Renal cortex interstitium (tissue), 15 donors: ENCODE data around the gene CSNK1A1. TPM values are rescaled to one million over a fixed set of nuclear protein-coding genes. Genes with fewer than 3 reads are reported as not detected.
"Not testable (repeated sequence)": the region's sequence is repeated elsewhere in the genome, so short reads cannot be mapped to it uniquely, and the experiment has no call there.

Experiments
- DNase-seq, 11 donors: peaks; one replicate each; pipeline ENCODE4 v3.0.0-alpha.2; 2013; ENCODE audit warnings: low read depth in 9 of 11, low spot score in 4 of 11; ENCODE audit errors: extremely low read depth in 1 of 11
- long read RNA-seq, 16 experiments: transcript quantifications; one replicate each; lab custom pipeline, GENCODE V29; 2026
- polyA plus RNA-seq, 3 donors: library from polyadenylated mRNA; unstranded; fragments of 120-200 nt; gene quantifications; one replicate each; pipeline ENCODE4 v1.2.1, GENCODE V29; 2013; ENCODE audit not compliant: insufficient read length in 3 of 3

Gene CSNK1A1
- polyA plus RNA-seq: 100 to 1,000 TPM; 188 to 214 (median 190) TPM
- long read RNA-seq, donor 1, full-length matches to known transcripts: 18 of 32 reads
- long read RNA-seq, donor 1, partial matches to known transcripts: 14 of 32 reads
- long read RNA-seq, donor 1, other reads (novel, unspliced or antisense): 0 of 32 reads
- long read RNA-seq, donor 2, full-length matches to known transcripts: 13 of 30 reads
- long read RNA-seq, donor 2, partial matches to known transcripts: 17 of 30 reads
- long read RNA-seq, donor 2, other reads (novel, unspliced or antisense): 0 of 30 reads
- long read RNA-seq, donor 3, full-length matches to known transcripts: 35 of 88 reads
- long read RNA-seq, donor 3, partial matches to known transcripts: 53 of 88 reads
- long read RNA-seq, donor 3, other reads (novel, unspliced or antisense): 0 of 88 reads
- long read RNA-seq, donor 4, full-length matches to known transcripts: 21 of 21 reads
- long read RNA-seq, donor 4, partial matches to known transcripts: 0 of 21 reads
- long read RNA-seq, donor 4, other reads (novel, unspliced or antisense): 0 of 21 reads
- long read RNA-seq, donor 5: 0 reads
- long read RNA-seq, donor 6, full-length matches to known transcripts: 12 of 49 reads
- long read RNA-seq, donor 6, partial matches to known transcripts: 37 of 49 reads
- long read RNA-seq, donor 6, other reads (novel, unspliced or antisense): 0 of 49 reads
- long read RNA-seq, donor 7, full-length matches to known transcripts: 29 of 49 reads
- long read RNA-seq, donor 7, partial matches to known transcripts: 20 of 49 reads
- long read RNA-seq, donor 7, other reads (novel, unspliced or antisense): 0 of 49 reads
- long read RNA-seq, donor 8: 0 reads
- long read RNA-seq, donor 9, full-length matches to known transcripts: 24 of 32 reads
- long read RNA-seq, donor 9, partial matches to known transcripts: 8 of 32 reads
- long read RNA-seq, donor 9, other reads (novel, unspliced or antisense): 0 of 32 reads
- long read RNA-seq, donor 10, full-length matches to known transcripts: 25 of 36 reads
- long read RNA-seq, donor 10, partial matches to known transcripts: 11 of 36 reads
- long read RNA-seq, donor 10, other reads (novel, unspliced or antisense): 0 of 36 reads
- long read RNA-seq, donor 11, full-length matches to known transcripts: 19 of 34 reads
- long read RNA-seq, donor 11, partial matches to known transcripts: 15 of 34 reads
- long read RNA-seq, donor 11, other reads (novel, unspliced or antisense): 0 of 34 reads
- long read RNA-seq, donor 12, partial matches to known transcripts: 5 of 7 reads
- long read RNA-seq, donor 12, other reads (novel, unspliced or antisense): 0 of 7 reads
- long read RNA-seq, donor 13: 0 reads
- long read RNA-seq, donor 14, full-length matches to known transcripts: 32 of 46 reads
- long read RNA-seq, donor 14, partial matches to known transcripts: 14 of 46 reads
- long read RNA-seq, donor 14, other reads (novel, unspliced or antisense): 0 of 46 reads
- long read RNA-seq, donor 15, full-length matches to known transcripts: 15 of 26 reads
- long read RNA-seq, donor 15, partial matches to known transcripts: 11 of 26 reads
- long read RNA-seq, donor 15, other reads (novel, unspliced or antisense): 0 of 26 reads
- long read RNA-seq, donor 16, full-length matches to known transcripts: 80 of 116 reads
- long read RNA-seq, donor 16, partial matches to known transcripts: 36 of 116 reads
- long read RNA-seq, donor 16, other reads (novel, unspliced or antisense): 0 of 116 reads

DNA sequence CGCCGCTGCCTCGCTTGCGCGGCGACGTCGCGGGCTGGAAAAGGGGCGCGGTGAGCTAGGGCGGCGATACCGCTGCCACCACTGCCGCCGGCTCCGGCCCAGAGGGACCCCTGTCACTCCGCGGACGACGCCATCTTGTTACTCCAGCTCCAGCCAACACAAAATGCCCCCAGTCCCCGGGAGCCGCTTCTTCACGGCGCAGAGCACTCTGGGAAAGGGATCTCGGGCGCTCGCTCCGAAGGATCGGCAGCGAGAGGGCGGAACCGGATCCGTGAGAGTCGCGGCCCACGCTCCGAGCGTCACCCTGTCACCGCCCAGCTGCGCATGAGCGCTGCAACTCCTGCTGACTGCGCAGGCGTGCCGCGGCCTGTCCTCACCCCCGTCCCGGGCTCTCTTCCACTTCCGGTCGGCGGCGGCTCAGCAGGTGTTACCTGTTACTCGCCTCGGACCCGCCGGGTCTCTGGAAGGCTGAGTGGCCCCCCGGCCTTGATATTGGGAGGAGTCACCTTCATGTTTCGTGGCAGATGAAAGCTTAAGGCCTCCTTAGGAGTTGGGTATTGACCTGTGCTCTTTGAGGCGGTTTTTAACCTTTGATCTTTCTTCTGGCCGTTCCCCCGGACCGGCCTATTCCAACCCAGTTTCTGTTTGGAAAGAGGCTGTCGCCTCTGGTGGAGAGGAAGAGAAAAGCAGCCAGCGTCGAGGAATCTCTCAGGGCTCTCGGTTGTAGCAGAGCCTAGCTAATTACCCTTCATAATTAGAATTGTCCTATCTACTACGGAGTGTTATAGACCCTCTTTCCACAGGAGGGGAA, at the start of gene CSNK1A1:
CSNK1A1 (minus strand) TSS at position 213 of the 811 bp plus-strand sequence. CDS start 475 bp downstream, outside the sequence.
- DNase-seq: peak; percentile 95 to 99 (median 98)

DNA sequence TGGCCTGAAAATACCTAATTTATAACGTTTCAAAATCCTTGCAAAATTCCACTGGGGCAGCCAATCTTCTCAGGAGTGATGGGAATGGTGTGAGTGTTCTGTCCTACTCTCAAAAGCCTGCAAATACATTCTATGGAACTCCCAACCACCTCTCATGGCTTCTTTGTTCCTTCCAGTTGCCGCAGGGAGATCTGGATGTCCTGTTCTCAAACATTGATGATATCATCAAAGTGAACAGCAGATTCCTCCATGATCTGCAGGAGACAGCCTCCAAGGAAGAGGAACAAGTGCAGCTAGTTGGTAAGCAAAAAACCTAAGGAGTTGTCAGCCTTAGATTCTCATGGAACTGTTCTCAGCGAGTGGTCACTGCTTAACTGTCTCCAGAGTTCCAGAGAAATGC, 49.7 kb upstream of the CSNK1A1 start:
- no peak for DNase-seq

DNA sequence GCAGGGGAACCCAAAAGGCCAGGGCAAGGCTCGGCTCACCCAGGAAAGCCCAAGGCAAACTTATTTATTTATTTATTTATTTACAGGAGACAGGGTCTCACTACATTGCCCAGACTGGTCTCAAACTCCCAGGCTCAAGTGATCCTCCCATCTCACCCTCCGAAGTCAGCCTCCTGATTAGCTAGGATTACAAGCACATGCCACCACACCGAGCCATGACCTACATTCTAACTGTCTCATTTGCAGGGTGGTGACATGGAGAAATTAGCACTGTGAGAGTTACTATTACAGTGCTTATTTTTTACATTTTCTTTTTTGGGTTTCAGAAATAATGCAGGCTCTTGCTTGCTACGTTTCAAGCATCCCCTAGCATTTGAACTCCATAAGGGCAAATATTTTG, 48.1 kb upstream of the CSNK1A1 start:
- DNase-seq: no peak

DNA sequence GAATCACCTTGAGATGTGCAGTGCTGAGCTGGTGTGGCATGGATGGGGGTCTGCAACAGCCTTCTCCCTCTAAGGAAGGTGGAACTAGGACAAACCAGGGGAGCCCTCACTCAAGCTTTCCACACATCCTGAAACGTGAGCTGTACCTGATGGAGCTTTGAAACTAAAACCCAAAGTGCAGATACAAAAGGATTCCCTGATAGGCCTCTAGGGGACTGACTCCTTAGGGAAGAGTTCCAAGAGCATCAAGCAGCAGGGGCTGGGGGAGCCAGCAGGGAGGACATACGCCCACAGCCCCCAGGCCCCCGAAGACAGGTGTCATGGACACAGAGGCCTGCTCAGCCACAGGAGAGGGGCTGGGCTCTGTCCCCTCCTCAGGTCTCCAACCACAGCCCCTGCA, 47.7 kb upstream of the CSNK1A1 start:
- DNase-seq: no peak

DNA sequence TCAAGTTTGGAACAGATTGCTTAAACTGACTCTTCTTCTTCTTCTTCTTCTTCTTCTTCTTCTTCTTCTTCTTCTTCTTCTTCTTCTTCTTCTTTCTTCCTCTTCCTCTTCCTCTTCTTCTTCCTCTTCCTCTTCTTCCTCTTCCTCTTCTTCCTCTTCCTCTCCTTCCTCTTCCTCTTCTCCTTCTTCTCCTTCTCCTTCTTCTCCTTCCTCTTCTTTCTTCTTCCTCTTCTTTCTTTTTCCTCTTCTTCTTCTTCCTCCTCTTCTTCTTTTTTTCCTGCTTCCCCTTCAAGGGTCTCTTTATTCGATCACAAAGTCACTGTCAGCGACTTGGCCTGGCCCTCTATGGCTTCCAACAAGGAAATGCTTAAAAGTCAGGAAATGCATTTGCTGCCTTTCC, 47.0 kb upstream of the CSNK1A1 start:
- DNase-seq: not testable (repeated sequence)

DNA sequence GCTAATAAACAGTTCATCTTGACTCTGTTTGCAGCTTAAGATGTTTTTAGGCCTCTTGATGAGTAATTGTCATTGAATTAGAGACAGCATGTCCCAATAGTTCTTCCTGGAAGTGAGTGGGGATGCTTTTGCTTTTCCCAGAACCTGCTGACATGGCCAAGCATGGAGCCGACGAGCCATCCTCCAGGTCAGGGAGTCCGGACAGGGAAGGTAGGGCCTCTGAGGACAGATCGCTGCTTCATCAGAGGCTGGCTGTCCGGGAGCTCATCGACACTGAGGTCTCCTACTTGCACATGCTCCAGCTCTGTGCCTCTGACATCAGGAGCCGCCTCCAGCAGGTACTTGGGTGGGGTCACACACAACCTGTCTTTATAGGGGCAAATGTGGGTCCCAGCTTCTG, 46.4 kb upstream of the CSNK1A1 start:
- no peak for DNase-seq

DNA sequence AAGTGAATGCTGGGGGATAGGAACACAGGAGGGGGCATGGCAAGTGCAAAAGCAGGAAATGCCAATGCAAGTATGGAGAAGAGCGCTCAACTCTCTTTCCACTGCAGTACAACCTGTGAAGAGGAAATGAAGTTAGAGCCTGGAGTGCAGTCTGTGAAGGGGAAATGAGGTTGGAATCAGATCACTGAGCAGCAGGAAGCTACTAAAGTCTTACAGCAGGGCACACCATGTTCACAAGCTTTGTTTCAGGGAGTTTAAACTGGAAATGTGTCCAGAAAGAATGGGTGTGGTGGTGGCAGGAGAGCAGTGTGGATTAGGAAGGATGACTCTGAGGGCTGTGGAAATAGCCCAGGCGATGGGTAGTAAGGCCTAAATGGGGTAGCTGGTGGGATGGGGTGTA, 45.5 kb upstream of the CSNK1A1 start:
- DNase-seq: no peak

DNA sequence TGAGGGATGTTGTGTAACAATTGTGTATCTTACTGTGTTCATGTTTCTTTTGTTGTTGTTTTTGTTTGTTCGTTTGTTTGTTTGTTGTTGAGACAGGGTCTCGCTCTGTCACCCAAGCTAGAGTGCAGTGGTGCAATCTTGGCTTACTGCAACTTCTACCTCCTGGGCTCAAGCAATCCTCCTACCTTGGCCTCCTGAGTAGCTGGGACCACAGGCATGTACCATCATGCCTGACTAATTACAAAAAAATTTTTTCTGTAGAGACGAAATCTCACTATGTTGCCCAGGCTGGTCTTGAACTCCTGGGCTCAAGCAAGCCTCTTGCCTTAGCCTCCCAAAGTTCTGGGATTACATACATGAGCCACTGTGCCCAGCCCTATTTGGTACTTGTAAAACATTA, 43.9 kb upstream of the CSNK1A1 start:
- DNase-seq: not testable (repeated sequence)

DNA sequence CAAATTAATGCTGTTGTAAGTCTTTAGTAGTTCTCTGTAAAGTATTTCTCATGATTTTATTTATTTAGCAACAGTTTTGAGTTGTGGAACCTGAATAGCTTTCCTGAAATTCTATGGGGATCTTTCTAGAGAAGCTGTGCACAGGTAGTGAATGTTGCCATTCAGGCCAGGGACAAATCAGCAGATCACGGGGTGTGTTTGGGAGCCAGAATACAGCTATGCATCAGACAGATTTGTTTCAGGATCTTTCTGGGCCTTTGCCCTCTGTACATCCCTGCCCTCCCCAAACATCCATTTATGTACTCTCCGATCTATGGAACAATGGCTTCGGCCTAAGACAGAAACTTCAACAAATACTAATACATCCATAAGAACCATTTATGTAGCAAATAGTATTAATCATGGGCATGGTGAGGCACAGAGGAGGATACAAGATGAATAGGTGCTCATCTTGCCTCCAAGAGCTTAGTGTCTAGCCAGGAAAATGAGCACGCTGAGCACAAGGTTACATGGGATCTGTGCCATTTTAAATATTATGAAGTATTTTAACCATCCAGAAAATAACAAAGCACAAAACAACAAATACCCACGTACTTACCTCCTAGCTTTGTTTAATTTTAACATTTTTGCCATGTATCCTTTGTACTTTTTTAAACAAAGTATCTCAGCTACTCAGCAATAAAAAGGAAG, 43.1 kb upstream of the CSNK1A1 start:
- no peak for DNase-seq

DNA sequence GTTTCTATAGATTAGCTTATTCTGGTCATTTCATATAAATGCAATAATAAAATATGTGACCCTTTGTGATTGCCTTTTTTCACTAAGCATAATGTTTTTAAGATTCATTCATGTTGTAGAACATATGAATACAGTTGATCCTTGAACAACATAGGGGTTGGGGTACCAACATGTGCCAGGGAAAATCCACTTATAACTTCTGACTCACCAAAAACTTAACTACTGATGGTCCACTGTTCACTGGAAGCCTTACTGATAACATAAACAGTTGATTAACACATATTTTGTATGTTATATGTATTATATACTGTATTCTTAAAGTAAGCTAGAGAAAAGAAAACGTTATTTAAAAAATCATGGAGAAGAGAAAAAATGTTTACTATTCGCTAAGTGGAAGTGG, 42.1 kb upstream of the CSNK1A1 start:
- DNase-seq: no peak

DNA sequence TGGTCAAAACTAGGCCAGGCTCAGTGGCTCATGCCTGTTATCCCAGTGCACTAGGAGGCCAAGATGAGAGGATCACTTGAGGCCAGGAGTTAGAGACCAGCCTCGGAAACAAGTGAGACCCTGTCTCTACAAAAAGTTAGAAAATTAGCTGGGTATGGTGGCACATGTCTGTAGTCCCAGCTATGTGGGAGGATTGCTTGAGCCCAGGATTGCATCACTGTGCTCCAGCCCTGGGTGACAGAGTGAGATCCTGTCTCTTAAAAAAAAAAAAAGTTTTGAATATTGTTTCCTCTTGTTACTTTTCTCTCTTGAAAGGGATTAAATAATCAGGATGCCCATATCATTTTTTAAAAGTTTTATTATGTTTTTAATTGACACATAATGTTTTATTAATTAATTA, 37.7 kb upstream of the CSNK1A1 start:
- DNase-seq: no peak

DNA sequence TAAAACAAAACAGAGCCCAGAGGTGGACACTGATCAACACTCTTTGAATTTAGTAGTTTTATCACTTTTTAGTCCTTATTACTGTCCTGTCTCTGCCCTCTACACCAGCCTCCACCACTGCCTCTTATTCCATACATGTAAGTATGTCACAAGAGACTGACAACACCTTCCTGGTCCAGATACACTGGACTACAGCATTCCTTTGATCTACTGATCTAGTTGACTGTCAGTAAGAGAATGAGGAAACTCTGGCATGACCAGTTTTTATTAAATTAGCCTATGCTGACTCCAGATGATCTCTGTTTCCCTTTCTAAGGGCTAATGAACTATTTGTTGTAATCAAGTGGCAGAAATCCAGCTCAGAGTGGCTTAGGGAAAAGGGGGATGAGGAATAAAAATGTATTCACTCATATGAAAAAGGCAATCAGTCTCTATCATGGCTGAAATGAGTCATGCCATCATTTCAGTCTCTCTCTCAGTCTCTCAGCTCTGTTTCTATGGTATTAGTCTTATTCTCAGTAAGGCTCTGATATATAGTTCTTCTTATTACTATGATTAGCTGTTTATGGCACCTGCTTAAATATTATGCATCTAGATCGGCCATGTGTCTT, 35.6 kb upstream of the CSNK1A1 start:
- DNase-seq: no peak

DNA sequence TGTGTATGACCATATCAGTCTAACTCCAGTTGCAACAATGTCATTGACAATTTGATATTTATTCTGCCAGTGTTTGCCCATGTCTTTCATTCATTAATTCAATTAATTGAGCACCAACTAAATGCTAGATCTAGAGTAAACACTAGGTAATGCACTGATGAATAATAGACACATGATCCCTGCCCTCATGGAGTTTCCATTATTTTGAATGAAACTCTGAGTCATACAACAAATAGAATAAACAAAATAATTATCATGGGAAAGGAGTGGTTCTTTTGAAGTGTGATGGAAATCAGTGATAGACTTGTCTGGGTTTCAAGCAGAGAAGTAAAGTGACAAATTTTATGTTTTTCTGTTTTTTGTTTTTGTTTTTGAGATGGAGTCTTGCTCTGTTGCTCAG, 34.7 kb upstream of the CSNK1A1 start:
- DNase-seq: no peak

DNA sequence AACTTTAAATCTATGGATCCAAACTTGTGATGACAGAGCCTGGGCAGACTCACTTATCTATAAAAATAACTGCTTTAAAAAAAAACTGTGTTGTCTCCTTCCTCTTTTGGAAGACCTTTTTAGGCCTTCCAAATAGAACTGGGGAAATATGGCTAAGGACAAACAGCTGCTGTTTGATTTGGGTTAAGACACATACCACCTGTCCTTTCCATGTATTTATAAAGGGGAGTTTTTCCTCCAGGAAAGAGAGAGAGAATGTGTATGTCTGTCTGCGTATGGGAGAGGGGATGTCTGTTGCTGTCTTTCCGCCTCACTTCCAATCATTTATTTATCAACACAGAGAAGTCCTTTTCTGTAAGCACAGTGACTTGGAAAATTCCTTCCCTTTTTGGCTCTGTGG, 32.9 kb upstream of the CSNK1A1 start:
- DNase-seq: no peak

DNA sequence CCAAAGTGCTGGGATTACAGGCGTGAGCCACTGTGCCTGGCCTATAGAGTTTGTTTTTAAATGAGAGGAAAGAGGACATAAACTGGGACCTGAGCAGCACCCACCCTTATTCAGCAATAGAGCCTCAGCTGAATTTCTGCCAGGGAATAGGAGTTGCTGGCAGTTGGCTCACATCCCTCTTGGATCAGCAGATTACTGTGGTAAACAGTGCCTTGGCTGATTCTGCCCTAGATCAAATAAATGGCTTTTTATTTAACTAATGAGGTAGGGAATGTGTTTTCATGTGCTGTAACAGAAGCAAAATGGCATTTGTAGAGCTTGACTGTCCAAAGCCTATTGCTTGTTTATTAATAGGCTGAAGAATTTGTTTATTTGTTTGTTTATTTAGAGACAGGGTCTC, 32.2 kb upstream of the CSNK1A1 start:
- no peak for DNase-seq

DNA sequence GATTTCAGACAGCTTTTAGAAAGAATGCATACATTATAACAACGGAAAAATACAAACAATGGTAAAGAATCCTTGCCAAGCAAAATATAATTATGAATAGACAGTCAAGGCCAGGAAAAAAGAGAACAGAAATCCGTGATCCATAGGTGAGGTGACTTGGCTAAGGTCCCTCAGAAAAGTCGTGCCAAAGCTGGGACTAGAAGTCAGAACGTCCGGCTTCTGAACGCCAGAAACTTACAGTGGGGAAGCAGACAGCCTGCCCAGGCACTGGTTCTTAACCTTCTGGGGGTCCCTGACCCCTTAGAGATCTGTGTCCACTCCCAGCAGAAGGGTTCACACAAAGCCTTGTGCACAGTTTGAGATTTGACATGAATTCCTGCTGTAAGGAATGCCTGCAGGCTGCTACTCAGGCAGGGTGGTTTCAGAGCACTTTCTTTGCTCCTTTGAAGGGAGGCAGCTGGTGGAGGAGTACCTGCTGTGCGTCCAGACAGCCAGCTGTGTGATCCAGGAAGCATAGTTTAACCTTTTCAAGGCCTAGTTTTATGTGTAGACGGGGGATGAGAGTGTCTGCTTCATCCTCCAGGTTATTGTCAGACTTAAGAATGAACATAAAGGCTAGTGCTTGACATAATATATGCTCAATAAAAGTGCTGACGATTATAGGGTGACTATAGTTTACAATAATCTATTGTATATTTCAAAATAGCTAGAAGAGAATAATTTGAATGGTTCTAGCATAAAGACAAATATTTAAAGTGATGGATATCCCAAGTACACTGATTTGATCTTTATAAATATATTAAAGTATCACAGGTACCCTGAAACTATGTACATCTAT, 30.9 kb upstream of the CSNK1A1 start:
- DNase-seq: no peak
